ENCODE results near the gene MS4A6A. TPM values are rescaled to one million over a fixed set of nuclear protein-coding genes. Genes with fewer than 3 reads are reported as not detected.

Gene MS4A6A
- total RNA-seq, 4 donors from 2014 or later: 53.1 to 103 (median 71.4) TPM

- no peaks in the 10 kb centered on the region for H3K36me3 ChIP-seq
- no peak overlapping the region for H3K27ac ChIP-seq
- WGBS, 2 donors: 85 to 90% methylated on average over 5 of the region's 5 CpGs
- DNase-seq (ENCODE audit: low spot score in 2 of 2): no peak
- no peaks in the 10 kb centered on the region for H3K9me3 ChIP-seq
- no peaks in the 10 kb centered on the region for H3K4me1 ChIP-seq
- no peak overlapping the region for H3K4me3 ChIP-seq
- TF ChIP-seq EP300 (IDR thresholded peaks at IDR 0.05) (no peak), POLR2A (IDR thresholded peaks at IDR 0.05) (no peak), CTCF (IDR thresholded peaks at IDR 0.05) (no peak)
- no peaks in the 10 kb centered on the region for H3K27me3 ChIP-seq
Observed at GRCh38 chr11:60175860-60176275, 7.0 kb downstream of the MS4A6A start.

GRCh38 chr11:60172011-60172410 lies 10.9 kb downstream of the MS4A6A start:
- H3K4me1 ChIP-seq: no peaks in the 10 kb centered on the region
- no peak overlapping the region for H3K4me3 ChIP-seq
- DNase-seq (ENCODE audit: low spot score in 2 of 2): no peak
- H3K27ac ChIP-seq: no peak overlapping the region
- no peaks in the 10 kb centered on the region for H3K9me3 ChIP-seq
- TF ChIP-seq EP300 (IDR thresholded peaks at IDR 0.05) (no peak), CTCF (IDR thresholded peaks at IDR 0.05) (no peak), POLR2A (IDR thresholded peaks at IDR 0.05) (no peak)
- no peaks in the 10 kb centered on the region for H3K36me3 ChIP-seq
- H3K27me3 ChIP-seq: no peaks in the 10 kb centered on the region

- no peak for DNase-seq (ENCODE audit: low spot score in 2 of 2)
- TF ChIP-seq CTCF (IDR thresholded peaks at IDR 0.05): no peak
- TF ChIP-seq EP300 (IDR thresholded peaks at IDR 0.05): no peak
- no peak for TF ChIP-seq POLR2A (IDR thresholded peaks at IDR 0.05)
- no peaks in the 10 kb centered on the region for H3K27me3 ChIP-seq
- WGBS, 2 donors: 88 to 89% methylated on average over 1 of the region's 1 CpG
- no peaks in the 10 kb centered on the region for H3K4me1 ChIP-seq
- H3K9me3 ChIP-seq: no peaks in the 10 kb centered on the region
- no peak overlapping the region for H3K4me3 ChIP-seq
- H3K36me3 ChIP-seq: no peaks in the 10 kb centered on the region
- no peak overlapping the region for H3K27ac ChIP-seq
Observed at GRCh38 chr11:60170566-60170965, 12.3 kb downstream of the MS4A6A start.

- Histone ChIP-seq H3K36me3 (no peaks in the 10 kb centered on the region), H3K9me3 (peaks cover 0 to 6% (median 0%) of the 10 kb centered on the region in 4 donors), H3K4me1 (no peaks in the 10 kb centered on the region), H3K4me3 (no peak overlapping the region), H3K27me3 (no peaks in the 10 kb centered on the region), H3K27ac (no peak overlapping the region)
- WGBS, 2 donors: 55 to 64% methylated on average over 6 of the region's 6 CpGs
- TF ChIP-seq CTCF (IDR thresholded peaks at IDR 0.05): peak in 3 of 5 experiments; percentile 8 to 48 (median 29)
- no peak for TF ChIP-seq POLR2A (IDR thresholded peaks at IDR 0.05)
- peak in 1 of 2 donors; percentile 30 for TF ChIP-seq EP300 (IDR thresholded peaks at IDR 0.05)
- no peak for DNase-seq (ENCODE audit: low spot score in 2 of 2)
Observed at GRCh38 chr11:60169264-60169915, 13.5 kb downstream of the MS4A6A start.

DNA sequence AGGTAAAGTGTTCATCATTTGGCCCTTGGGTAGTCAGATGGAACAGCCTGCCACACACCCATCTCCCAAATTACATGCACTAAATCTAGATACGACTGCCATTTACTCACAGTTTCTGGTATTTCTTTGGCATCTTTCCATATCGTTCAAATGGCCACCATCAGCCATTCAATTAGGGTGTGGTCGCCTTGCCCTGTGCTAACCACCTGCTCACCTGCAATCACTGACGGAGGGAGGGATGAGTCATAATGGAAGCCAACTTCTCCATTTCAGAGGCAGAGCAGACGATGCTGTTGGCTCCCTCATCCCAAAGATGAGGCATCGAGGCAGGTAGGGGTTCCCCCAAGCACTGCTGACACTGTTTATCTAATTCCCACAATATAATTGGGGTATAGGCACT lies 14.6 kb downstream of the MS4A6A start:
- DNase-seq (ENCODE audit: low spot score in 2 of 2): no peak
- H3K4me3 ChIP-seq: no peak overlapping the region
- H3K36me3 ChIP-seq: no peaks in the 10 kb centered on the region
- no peak overlapping the region for H3K27ac ChIP-seq
- TF ChIP-seq CTCF (IDR thresholded peaks at IDR 0.05): no peak
- no peak for TF ChIP-seq EP300 (IDR thresholded peaks at IDR 0.05)
- no peak for TF ChIP-seq POLR2A (IDR thresholded peaks at IDR 0.05)
- H3K27me3 ChIP-seq: no peaks in the 10 kb centered on the region
- H3K9me3 ChIP-seq: peaks cover 0 to 6% (median 0%) of the 10 kb centered on the region in 4 donors
- 87 to 88% methylated on average over 6 of the region's 6 CpGs for WGBS, 2 donors
- no peaks in the 10 kb centered on the region for H3K4me1 ChIP-seq

Data from tibial nerve (tissue), 4 donors.